Thoracic aorta (tissue), 2 donors: ENCODE data around the gene MAP6D1. TPM values are rescaled to one million over a fixed set of nuclear protein-coding genes. Genes with fewer than 3 reads are reported as not detected.

Experiments used
- ATAC-seq: fragments of 150-250 bp; one replicate; pipeline ENCODE4 v1.8.0; 2017; ENCODE audit warnings: low read depth; ENCODE audit not compliant: insufficient number of reproducible peaks, low FRiP score
- DNase-seq: peaks from one replicate; pipeline ENCODE4 v3.0.0-alpha.2; 2020; ENCODE audit warnings: low spot score
- H3K27ac ChIP-seq, 2 donors: fragments of 200-600 bp; sonication (generic); 1 replicate in 1 of 2; 2 replicates in 1 of 2; pipeline ENCODE4 v1.5.1; 2016; ENCODE audit warnings: mild to moderate bottlenecking in 2 of 2, moderate library complexity in 2 of 2
- H3K27me3 ChIP-seq: fragments of 200-600 bp; sonication (generic); replicated peaks from 2 replicates; pipeline ENCODE4 v1.6.0; 2016; ENCODE audit warnings: mild to moderate bottlenecking; ENCODE audit not compliant: insufficient read depth
- H3K36me3 ChIP-seq: fragments of 200-600 bp; sonication (generic); one replicate; pipeline ENCODE4 v1.5.1; 2016
- H3K4me1 ChIP-seq, 2 donors: fragments of 200-600 bp; sonication (generic); 1 replicate in 1 of 2; 2 replicates in 1 of 2; pipeline versions ENCODE4 v1.5.1 to v1.6.0; 2016; ENCODE audit warnings: low read depth in 2 of 2, mild to moderate bottlenecking in 1 of 2; ENCODE audit not compliant: control insufficient read depth in 1 of 2
- H3K4me3 ChIP-seq: fragments of 200-600 bp; sonication (generic); 2 replicates; pipeline ENCODE4 v1.5.1; 2016; ENCODE audit warnings: mild to moderate bottlenecking
- H3K9me3 ChIP-seq: fragments of 200-600 bp; sonication (generic); 2 replicates; pipeline ENCODE4 v1.5.1; 2016
- CTCF ChIP-seq: fragments of 200-600 bp; sonication (generic); IDR thresholded peaks from one replicate; pipeline ENCODE4 v1.5.1; 2019; ENCODE audit warnings: antibody characterized with exemption
- total RNA-seq, 2 donors: library from RNA; depleted of rRNA; stranded (reverse); fragments of >200 nt; gene quantifications; one replicate each; pipeline versions ENCODE4 v1.1.0 to v1.2.3, GENCODE V29; 2016

Gene MAP6D1
- total RNA-seq, 2 donors from 2014 or later: 4.3 to 9.5 TPM

- Histone ChIP-seq H3K9me3 (no peaks in the 10 kb centered on the region), H3K4me1 (no peaks in the 10 kb centered on the region), H3K36me3 (peaks cover 51% of the 10 kb centered on the region), H3K4me3 (no peak overlapping the region), H3K27me3 (no peaks in the 10 kb centered on the region), H3K27ac (no peak overlapping the region)
- ATAC-seq: no peak
- TF ChIP-seq CTCF: no peak
- no peak for DNase-seq
These were observed 49.6 kb downstream of the MAP6D1 start for GRCh38 chr3:183775781-183776180.

GRCh38 chr3:183774631-183775030 lies 50.7 kb downstream of the MAP6D1 start:
- Histone ChIP-seq H3K4me1 (no peaks in the 10 kb centered on the region), H3K9me3 (no peaks in the 10 kb centered on the region), H3K4me3 (no peak overlapping the region), H3K27me3 (no peaks in the 10 kb centered on the region), H3K27ac (no peak overlapping the region), H3K36me3 (peaks cover 45% of the 10 kb centered on the region)
- ATAC-seq (no peak), DNase-seq (no peak)
- no peak for TF ChIP-seq CTCF

- Histone ChIP-seq H3K27me3 (no peaks in the 10 kb centered on the region), H3K27ac (no peak overlapping the region), H3K9me3 (no peaks in the 10 kb centered on the region), H3K4me1 (peaks cover 0 to 16% of the 10 kb centered on the region in 2 donors), H3K36me3 (peaks cover 16% of the 10 kb centered on the region), H3K4me3 (no peak overlapping the region)
- ATAC-seq: no peak
- no peak for DNase-seq
- TF ChIP-seq CTCF: no peak
These were observed 55.9 kb downstream of the MAP6D1 start for GRCh38 chr3:183769453-183769852.

GRCh38 chr3:183768114-183768513 lies 57.3 kb downstream of the MAP6D1 start:
- DNase-seq: no peak
- Histone ChIP-seq H3K36me3 (peaks cover 16% of the 10 kb centered on the region), H3K27me3 (no peaks in the 10 kb centered on the region), H3K4me3 (no peak overlapping the region), H3K27ac (peak overlapping the region in 1 of 2 donors; percentile 5), H3K9me3 (no peaks in the 10 kb centered on the region), H3K4me1 (peaks cover 0 to 16% of the 10 kb centered on the region in 2 donors)
- TF ChIP-seq CTCF: no peak
- ATAC-seq: no peak

- no peaks in the 10 kb centered on the region for H3K27me3 ChIP-seq
- H3K4me1 ChIP-seq: peaks cover 0 to 16% of the 10 kb centered on the region in 2 donors
- DNase-seq (no peak), ATAC-seq (peak; percentile 72)
- H3K9me3 ChIP-seq: no peaks in the 10 kb centered on the region
- TF ChIP-seq CTCF: peak; percentile 75
- no peak overlapping the region for H3K4me3 ChIP-seq
- H3K27ac ChIP-seq: peak overlapping the region in 1 of 2 donors; percentile 5
- peaks cover 7% of the 10 kb centered on the region for H3K36me3 ChIP-seq
These were observed 58.4 kb downstream of the MAP6D1 start for GRCh38 chr3:183766745-183767606.
